DMS114 treated with DMSO at 0.1 percent for 48 hours (cell line): Measurements from ENCODE around the gene RAB7A.
"Not testable (repeated sequence)": the region's sequence is repeated elsewhere in the genome, so short reads cannot be mapped to it uniquely, and the experiment has no call there.

Experiments
- DNase-seq: peaks from one replicate; lab custom pipeline; 2025; ENCODE audit not compliant: unreplicated experiment; lab: John Stamatoyannopoulos, UW

Gene RAB7A

GRCh38 chr3:128749561-128749960, 23.6 kb downstream of the RAB7A start:
- not testable (repeated sequence) for DNase-seq

- DNase-seq = no peak
Measured at GRCh38 chr3:128753715-128754114, 27.7 kb downstream of the RAB7A start.

GRCh38 chr3:128760042-128760441, 34.1 kb downstream of the RAB7A start:
- DNase-seq = no peak

- DNase-seq = no peak
Measured at GRCh38 chr3:128760881-128761280, 34.9 kb downstream of the RAB7A start.

GRCh38 chr3:128761392-128761791, 35.4 kb downstream of the RAB7A start:
- DNase-seq = no peak

- DNase-seq = no peak
Measured at GRCh38 chr3:128763967-128764366, 38.0 kb downstream of the RAB7A start.

- no peak for DNase-seq
Measured at GRCh38 chr3:128764863-128765262, 38.9 kb downstream of the RAB7A start.

GRCh38 chr3:128767094-128767750, 41.2 kb downstream of the RAB7A start:
- DNase-seq = no peak

GRCh38 chr3:128768471-128768870, 42.5 kb downstream of the RAB7A start:
- DNase-seq = no peak

GRCh38 chr3:128770387-128770786, 44.4 kb downstream of the RAB7A start:
- no peak for DNase-seq

- not testable (repeated sequence) for DNase-seq
Measured at GRCh38 chr3:128773189-128773588, 47.2 kb downstream of the RAB7A start.

GRCh38 chr3:128773592-128773991, 47.6 kb downstream of the RAB7A start:
- DNase-seq = not testable (repeated sequence)

GRCh38 chr3:128775241-128775640, 49.3 kb downstream of the RAB7A start:
- no peak for DNase-seq

GRCh38 chr3:128775906-128776542, 50.0 kb downstream of the RAB7A start:
- DNase-seq = no peak

GRCh38 chr3:128780101-128780837, 54.3 kb downstream of the RAB7A start:
- no peak for DNase-seq

- no peak for DNase-seq
Measured at GRCh38 chr3:128781164-128781563, 55.2 kb downstream of the RAB7A start.

- DNase-seq = no peak
Measured at GRCh38 chr3:128782282-128783146, 56.5 kb downstream of the RAB7A start.

GRCh38 chr3:128783774-128784173, 57.8 kb downstream of the RAB7A start:
- no peak for DNase-seq

GRCh38 chr3:128784232-128784631, 58.2 kb downstream of the RAB7A start:
- no peak for DNase-seq

- DNase-seq = no peak
Measured at GRCh38 chr3:128784843-128785242, 58.9 kb downstream of the RAB7A start.

- DNase-seq = no peak
Measured at GRCh38 chr3:128786434-128787020, 60.5 kb downstream of the RAB7A start.
